Tibial artery (tissue), 4 donors: ENCODE results near the gene CACNA1B.

Experiments
- DNase-seq, 2 donors: peaks; one replicate each; pipeline ENCODE4 v3.0.0-alpha.2; 2019
- H3K27ac ChIP-seq, 2 donors: fragments of 200-600 bp; sonication (generic) in 1 of 2; 1 replicate in 1 of 2; 2 replicates in 1 of 2; pipeline ENCODE4 v1.5.1; 2018 to 2019; ENCODE audit warnings: mild to moderate bottlenecking in 1 of 2
- H3K27me3 ChIP-seq, 2 donors: fragments of 200-600 bp; sonication (generic) in 1 of 2; one replicate each; pipeline versions ENCODE4 v1.5.1 to v1.6.0; 2016 to 2019
- H3K36me3 ChIP-seq, 3 donors: fragments of 200-600 bp; sonication (generic) in 2 of 3; one replicate each; pipeline ENCODE4 v1.5.1; 2016 to 2019; ENCODE audit warnings: mild to moderate bottlenecking in 2 of 3
- H3K4me1 ChIP-seq, 4 donors: fragments of 200-600 bp; sonication (generic) in 2 of 4; 1 replicate in 3 of 4; 2 replicates in 1 of 4; pipeline ENCODE4 v1.5.1; 2016 to 2019
- H3K4me3 ChIP-seq, 2 donors: fragments of 200-600 bp; sonication (generic) in 1 of 2; 1 replicate in 1 of 2; 2 replicates in 1 of 2; pipeline ENCODE4 v1.5.1; 2018 to 2019; ENCODE audit warnings: mild to moderate bottlenecking in 2 of 2
- H3K9me3 ChIP-seq, 3 donors: fragments of 200-600 bp; sonication (generic) in 1 of 3; one replicate each; pipeline ENCODE4 v1.5.1; 2016 to 2019
- CTCF ChIP-seq, 2 experiments: fragments of 200-600 bp in 1 of 2; fragments of 450-650 bp in 1 of 2; IDR thresholded peaks; one replicate each; pipeline ENCODE4 v1.5.1; 2017 to 2019; ENCODE audit warnings: antibody characterized with exemption in 2 of 2, mild to moderate bottlenecking in 1 of 2, moderate library complexity in 1 of 2
- intact Hi-C: fragments of 100-400 bp; cut with DNase I; formaldehyde crosslinking; loops from one replicate; pipeline ENCODE4 v1.15.0; 2023; ENCODE audit warnings: low total_unique reads

Gene CACNA1B

GRCh38 chr9:138114501-138115245, 237.1 kb downstream of the CACNA1B start:
- H3K9me3 ChIP-seq, result no peaks in the 10 kb centered on the region
- peak in 1 of 2 donors; percentile 20 for DNase-seq

GRCh38 chr9:138115506-138115905, 237.9 kb downstream of the CACNA1B start:
- TF ChIP-seq CTCF (IDR thresholded peaks at IDR 0.05), result no peak
- Histone ChIP-seq H3K4me3 (no peak overlapping the region), H3K27ac (no peak overlapping the region), H3K27me3 (peaks cover 0 to 20% of the 10 kb centered on the region in 2 donors), H3K36me3 (no peaks in the 10 kb centered on the region), H3K9me3 (no peaks in the 10 kb centered on the region), H3K4me1 (no peaks in the 10 kb centered on the region)
- no peak for DNase-seq
- intact Hi-C loops, result no loop called here

More at GRCh38 chr9:138114501-138115245, 237.1 kb downstream of the CACNA1B start:
- H3K27ac ChIP-seq, result no peak overlapping the region
- no peak overlapping the region for H3K4me3 ChIP-seq
- H3K27me3 ChIP-seq, result peaks cover 0 to 17% of the 10 kb centered on the region in 2 donors
- no peaks in the 10 kb centered on the region for H3K36me3 ChIP-seq
- intact Hi-C loops, result no loop called here
- no peak for TF ChIP-seq CTCF (IDR thresholded peaks at IDR 0.05)
- no peaks in the 10 kb centered on the region for H3K4me1 ChIP-seq

- Histone ChIP-seq H3K9me3 (no peaks in the 10 kb centered on the region), H3K27me3 (peaks cover 0 to 20% of the 10 kb centered on the region in 2 donors), H3K4me1 (no peaks in the 10 kb centered on the region), H3K36me3 (no peaks in the 10 kb centered on the region), H3K27ac (no peak overlapping the region), H3K4me3 (no peak overlapping the region)
- DNase-seq, result no peak
- TF ChIP-seq CTCF (IDR thresholded peaks at IDR 0.05), result no peak
- intact Hi-C loops, result no loop called here
Measured at GRCh38 chr9:138116521-138116920, 238.9 kb downstream of the CACNA1B start.

- no peak overlapping the region for H3K27ac ChIP-seq
- H3K9me3 ChIP-seq, result no peaks in the 10 kb centered on the region
- no peak for TF ChIP-seq CTCF (IDR thresholded peaks at IDR 0.05)
- peak in 1 of 2 donors; percentile 43 for DNase-seq
- no peaks in the 10 kb centered on the region for H3K4me1 ChIP-seq
- intact Hi-C loops, result no loop called here
- peaks cover 0 to 20% of the 10 kb centered on the region in 2 donors for H3K27me3 ChIP-seq
- no peak overlapping the region for H3K4me3 ChIP-seq
- H3K36me3 ChIP-seq, result no peaks in the 10 kb centered on the region
Measured at GRCh38 chr9:138117101-138117750, 239.6 kb downstream of the CACNA1B start.

- peak in 1 of 2 donors; percentile 62 for DNase-seq
- no peak for TF ChIP-seq CTCF (IDR thresholded peaks at IDR 0.05)
- intact Hi-C loops, result no loop called here
Measured at GRCh38 chr9:138117836-138118235, 240.3 kb downstream of the CACNA1B start.

More at GRCh38 chr9:138117836-138118235, 240.3 kb downstream of the CACNA1B start:
- Histone ChIP-seq H3K36me3 (no peaks in the 10 kb centered on the region), H3K9me3 (no peaks in the 10 kb centered on the region), H3K4me3 (no peak overlapping the region), H3K4me1 (no peaks in the 10 kb centered on the region), H3K27ac (no peak overlapping the region), H3K27me3 (peaks cover 0 to 20% of the 10 kb centered on the region in 2 donors)
